IMR-90 (cell line): Measurements from ENCODE around the gene ANKMY1. TPM values are rescaled to one million over a fixed set of nuclear protein-coding genes. Genes with fewer than 3 reads are reported as not detected.
A peak's percentile ranks its signal among the peaks of the same experiment; 100 is the strongest.

Experiments
- ATAC-seq: fragments of 200-7000 bp; cut with Tn5 transposase; 2 replicates; pipeline ENCODE4 v1.9.1; 2020; ENCODE audit warnings: low read depth, mild to moderate bottlenecking, moderate library complexity
- BruUV-seq: library from RNA; stranded (reverse); fragments of 400-500 nt; replicated peaks from 2 replicates; lab custom pipeline; 2021; lab: Mats Ljungman, UMichigan
- CTCF ChIA-PET: fragments of 300-600 bp; formaldehyde crosslinking; extraction: SDS; loops from one replicate; lab custom pipeline; 2021; ENCODE audit warnings: antibody characterized with exemption; lab: Yijun Ruan, JAX
- POLR2A ChIA-PET: fragments of 300-600 bp; sonication (Branson Sonifier 250); formaldehyde crosslinking; loops from one replicate; lab custom pipeline; 2022; ENCODE audit warnings: antibody characterized with exemption; ENCODE audit not compliant: unreplicated experiment; lab: Charles Lee
- DNase-seq: peaks from one replicate; pipeline ENCODE4 v3.0.0; 2013
- H2AFZ ChIP-seq: replicated peaks from 2 replicates; pipeline ENCODE3; 2013; ENCODE audit warnings: low read length, mild to moderate bottlenecking; ENCODE audit not compliant: poor library complexity
- H2AK5ac ChIP-seq: 2 replicates; pipeline ENCODE4 v1.6.1; 2013; ENCODE audit warnings: low read depth, low read length, inconsistent platforms
- H2AK9ac ChIP-seq: replicated peaks from 2 replicates; pipeline ENCODE3; 2013; ENCODE audit warnings: mild to moderate bottlenecking, low read depth, low read length, moderate library complexity; ENCODE audit not compliant: poor library complexity
- H2BK120ac ChIP-seq: 2 replicates; pipeline ENCODE4 v1.6.1; 2013; ENCODE audit warnings: low read depth, low read length, inconsistent platforms
- H2BK15ac ChIP-seq: 3 replicates; pipeline ENCODE4 v1.6.1; 2013; ENCODE audit warnings: low read depth, low read length, inconsistent platforms
- H2BK20ac ChIP-seq: 2 replicates; pipeline ENCODE4 v1.6.1; 2013; ENCODE audit warnings: low read depth, mild to moderate bottlenecking, inconsistent platforms, low read length, moderate library complexity
- H2BK5ac ChIP-seq: 2 replicates; pipeline ENCODE4 v1.6.1; 2013; ENCODE audit warnings: mild to moderate bottlenecking, low read depth, low read length, inconsistent platforms; ENCODE audit not compliant: poor library complexity, severe bottlenecking
- H3K14ac ChIP-seq: replicated peaks from 2 replicates; pipeline ENCODE4 v1.6.1; 2013; ENCODE audit warnings: low read depth, low read length, inconsistent platforms
- H3K18ac ChIP-seq: 2 replicates; pipeline ENCODE4 v1.6.1; 2013; ENCODE audit warnings: low read depth, low read length, control low read depth
- H3K23ac ChIP-seq: 2 replicates; pipeline ENCODE4 v1.6.1; 2013; ENCODE audit warnings: low read depth, low read length, inconsistent platforms
- H3K27ac ChIP-seq: 2 replicates; pipeline ENCODE4 v1.5.1; 2013; ENCODE audit warnings: mild to moderate bottlenecking, control low read depth, low read length; ENCODE audit not compliant: insufficient read depth
- H3K27me3 ChIP-seq: 2 replicates; pipeline ENCODE4 v1.6.1; 2013; ENCODE audit warnings: low read length; ENCODE audit not compliant: control insufficient read depth, insufficient read depth
- H3K36me3 ChIP-seq: 2 replicates; pipeline ENCODE4 v1.6.1; 2013; ENCODE audit warnings: low read length, mixed read lengths; ENCODE audit not compliant: control insufficient read depth, insufficient read depth
- H3K4ac ChIP-seq: 2 replicates; pipeline ENCODE4 v1.6.1; 2013; ENCODE audit warnings: low read depth, low read length, inconsistent platforms
- H3K4me1 ChIP-seq: 2 replicates; pipeline ENCODE4 v1.6.1; 2013; ENCODE audit warnings: low read length, mixed read lengths; ENCODE audit not compliant: control insufficient read depth, insufficient read depth
- H3K4me2 ChIP-seq: 2 replicates; pipeline ENCODE4 v1.6.1; 2013; ENCODE audit warnings: low read depth, mild to moderate bottlenecking, control low read depth, low read length, moderate library complexity
- H3K4me3 ChIP-seq: 2 replicates; pipeline ENCODE4 v1.5.1; 2013; ENCODE audit warnings: low read depth, mild to moderate bottlenecking, control low read depth, low read length, moderate library complexity; ENCODE audit not compliant: insufficient read depth
- H3K56ac ChIP-seq: 2 replicates; pipeline ENCODE4 v1.6.1; 2013; ENCODE audit warnings: low read length, inconsistent platforms; ENCODE audit not compliant: insufficient read depth; ENCODE audit errors: extremely low read depth
- H3K79me1 ChIP-seq, 2 experiments: 2 replicates each; pipeline ENCODE4 v1.6.1; 2013; ENCODE audit warnings: low read length in 2 of 2, inconsistent platforms in 1 of 2, low read depth in 1 of 2
- H3K9ac ChIP-seq: 2 replicates; pipeline ENCODE4 v1.6.1; 2013; ENCODE audit warnings: low read depth, low read length, control low read depth
- H3K9me1 ChIP-seq: 2 replicates; pipeline ENCODE4 v1.6.1; 2013; ENCODE audit warnings: low read length, inconsistent platforms; ENCODE audit not compliant: insufficient read depth
- H3K9me3 ChIP-seq: 2 replicates; pipeline ENCODE4 v1.6.1; 2013; ENCODE audit warnings: low read length; ENCODE audit not compliant: control insufficient read depth, insufficient read depth
- H4K20me1 ChIP-seq: 2 replicates; pipeline ENCODE4 v1.6.1; 2013; ENCODE audit warnings: low read length, inconsistent platforms; ENCODE audit not compliant: insufficient read depth
- H4K5ac ChIP-seq: 2 replicates; pipeline ENCODE4 v1.6.1; 2013; ENCODE audit warnings: mild to moderate bottlenecking, low read depth, low read length, control low read depth
- H4K8ac ChIP-seq, 2 experiments: 2 replicates each; pipeline ENCODE4 v1.6.1; 2013; ENCODE audit warnings: low read depth in 2 of 2, low read length in 2 of 2, control low read depth in 1 of 2, inconsistent platforms in 1 of 2
- H4K91ac ChIP-seq: 2 replicates; pipeline ENCODE4 v1.6.1; 2013; ENCODE audit warnings: low read depth, low read length, inconsistent platforms; ENCODE audit not compliant: insufficient read depth
- BHLHE40 ChIP-seq: fragments of 150-350 bp; IDR thresholded peaks from 2 replicates; pipeline ENCODE4 v1.6.1; 2016; ENCODE audit warnings: mild to moderate bottlenecking, low read depth, low read length
- CEBPB ChIP-seq: IDR thresholded peaks from 2 replicates; pipeline ENCODE4 v1.6.1; 2012; ENCODE audit warnings: low read depth, low read length, improper control_type of control experiment
- CTCF ChIP-seq: conservative IDR thresholded peaks from 2 replicates; pipeline ENCODE4 v1.5.1; 2012; ENCODE audit warnings: mild to moderate bottlenecking, low read depth, low read length, improper control_type of control experiment
- FOS ChIP-seq: fragments of 150-350 bp; IDR thresholded peaks from 2 replicates; pipeline ENCODE4 v1.6.1; 2016; ENCODE audit warnings: low read depth, low read length
- MAZ ChIP-seq: IDR thresholded peaks from 2 replicates; pipeline ENCODE4 v1.6.1; 2012; ENCODE audit warnings: low read depth, mild to moderate bottlenecking, low read length, improper control_type of control experiment, moderate library complexity, borderline replicate concordance
- NFE2L2 ChIP-seq: fragments of 150-350 bp; IDR thresholded peaks from 2 replicates; pipeline ENCODE4 v1.6.1; 2016; ENCODE audit warnings: low read depth, mild to moderate bottlenecking, low read length
- POLR2A ChIP-seq: IDR thresholded peaks from 2 replicates; pipeline ENCODE4 v1.6.1; 2012; ENCODE audit warnings: mild to moderate bottlenecking, low read depth, low read length
- RAD21 ChIP-seq: IDR thresholded peaks from 2 replicates; pipeline ENCODE4 v1.6.1; 2012; ENCODE audit warnings: low read length, improper control_type of control experiment
- RFX5 ChIP-seq: IDR thresholded peaks from 2 replicates; pipeline ENCODE4 v1.8.0; 2012; ENCODE audit warnings: low read depth, mild to moderate bottlenecking, low read length, moderate library complexity
- SMC3 ChIP-seq: fragments of 150-350 bp; IDR thresholded peaks from 2 replicates; pipeline ENCODE4 v1.6.1; 2016; ENCODE audit warnings: low read depth, mild to moderate bottlenecking, antibody characterized with exemption, low read length, moderate library complexity
- WGBS, 2 experiments: methylation state at CpG; one replicate each; pipeline versions ENCODE4 v1.1.5 to v1.1.7; 2013; ENCODE audit warnings: missing lambda C conversion rate in 2 of 2; ENCODE audit not compliant: insufficient read length in 1 of 2; ENCODE audit errors: extremely low coverage in 2 of 2; 5-methylcytosine and 5-hydroxymethylcytosine counted together
- dilution Hi-C: fragments of 300-500 bp; cut with HindIII; formaldehyde crosslinking; loops from one replicate; pipeline ENCODE4 v1.14.3; 2018; ENCODE audit warnings: low sequenced_read_pairs; ENCODE audit not compliant: unreplicated experiment
- in situ Hi-C: fragments of 300-500 bp; cut with MboI; formaldehyde crosslinking; loops from 3 replicates; pipeline ENCODE4 v1.14.3; 2019; ENCODE audit warnings: low sequenced_read_pairs, inconsistent platforms, mixed read lengths
- intact Hi-C: fragments of 100-400 bp; cut with micrococcal nuclease; formaldehyde crosslinking; loops from 2 replicates; pipeline ENCODE4 v1.10.0; 2022
- polyA plus RNA-seq, 3 experiments: library from polyadenylated mRNA; depleted of rRNA; stranded (reverse); fragments of >200 nt; gene quantifications; 2 replicates each; pipeline ENCODE4 v1.2.3, GENCODE V29; 2012; ENCODE audit warnings: low replicate concordance in 1 of 3
- total RNA-seq: library from RNA; depleted of rRNA; stranded (reverse); fragments of >200 nt; gene quantifications from 2 replicates; pipeline ENCODE4 v1.2.3, GENCODE V29; 2012

ANKMY1 gene
- total and polyA plus RNA-seq, 2 of the 4 experiments (the other 2 are of a cell fraction), result 2.9 to 5.5 TPM

DNA sequence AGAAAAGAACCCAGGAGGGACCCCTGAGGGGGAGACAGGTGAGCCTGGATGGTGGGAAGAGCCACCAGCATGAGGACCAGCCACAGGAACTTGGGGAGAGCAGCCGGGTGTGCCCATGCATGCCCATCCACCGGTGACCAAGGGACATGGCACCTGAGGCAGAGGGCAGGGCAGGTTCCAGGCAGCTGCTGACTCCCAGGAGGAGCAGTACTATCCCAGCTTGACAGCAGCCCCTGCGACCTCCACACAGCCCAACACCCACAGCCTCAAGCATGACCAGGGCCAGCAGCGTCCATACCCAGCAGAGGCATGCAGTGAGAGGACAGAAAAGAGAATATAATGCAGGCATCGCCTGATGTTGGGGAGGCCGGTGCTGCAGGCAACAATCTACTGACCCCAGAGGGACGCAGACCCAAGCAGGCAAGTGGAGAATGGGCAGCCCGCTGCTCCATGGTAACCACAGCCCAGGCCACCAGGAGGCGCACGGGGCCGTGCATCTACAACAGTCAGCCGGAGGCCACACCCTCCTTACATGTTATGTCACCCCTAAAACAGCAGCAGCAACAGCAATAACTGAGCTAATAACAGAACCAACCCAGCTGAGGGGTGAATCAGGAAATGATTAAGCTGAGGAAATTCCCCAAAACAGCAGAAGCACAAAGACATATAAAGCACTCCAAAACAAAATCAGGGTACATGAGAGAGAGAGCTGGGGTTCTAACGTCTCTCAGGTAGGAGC is 44.1 kb downstream of the ANKMY1 start:
- ChIA-PET CTCF (interaction anchor here (0.7 to 1.1 kb wide), 5 partner anchors 9 to 362 kb away, joined by 3 to 7 read pairs (median 4); no protein-coding TSS in a partner anchor), POLR2A (interaction anchor here (0.6 kb wide), 1 partner anchor 73 kb away, joined by 3 read pairs; the partner anchor contains the start of gene CAPN10)
- Histone ChIP-seq H3K56ac (no peak overlapping the region), H4K20me1 (0 out of 2 replicates have a peak, but pooled peaks cover 3% of the 10 kb centered on the region), H4K8ac (no peak overlapping the region), H2AFZ (peak overlapping the region; percentile 74), H2BK5ac (no peak overlapping the region), H2AK5ac (no peak overlapping the region), H2BK20ac (no peak overlapping the region), H2AK9ac (peak overlapping the region; percentile 38), H3K4ac (no peak overlapping the region), H2BK15ac (no peak overlapping the region), H3K79me1 (no peaks in the 10 kb centered on the region), H3K18ac (no peak overlapping the region), H3K9me1 (no peaks in the 10 kb centered on the region), H3K27ac (no peak overlapping the region), H3K23ac (no peak overlapping the region), H3K27me3 (no peaks in the 10 kb centered on the region), H3K9me3 (no peaks in the 10 kb centered on the region), H3K9ac (no peak overlapping the region), H3K4me1 (peaks cover 1% of the 10 kb centered on the region; the same call in 1 of the 2 replicates), H4K91ac (no peak overlapping the region), H3K4me3 (no peak overlapping the region), H2BK120ac (no peak overlapping the region), H4K5ac (no peak overlapping the region), H3K14ac (no peak overlapping the region), H3K36me3 (no peaks in the 10 kb centered on the region), H3K4me2 (no peak overlapping the region)
- no TSS peak for BruUV-seq
- dilution Hi-C loops, result no loop called here
- 48% methylated on average over 4 of the region's 13 CpGs; no CpG with 5 or more reads in 1 of the 2 experiments for WGBS, 2 experiments
- TF ChIP-seq RAD21 (peak; percentile 93), SMC3 (peak; percentile 94), CTCF (peak; percentile 95), CEBPB (peak; percentile 13; the same call in 1 of the 2 replicates), RFX5 (peak; percentile 73), BHLHE40 (no peak), NFE2L2 (no peak), POLR2A (0 out of 2 replicates have a peak, but pooled peaks have one; percentile 32), MAZ (peak; percentile 65; the same call in 1 of the 2 replicates), FOS (0 out of 2 replicates have a peak, but pooled peaks have one; percentile 11)
- in situ Hi-C loops, result no loop called here
- DNase-seq, result peak; percentile 88
- ATAC-seq, result peak; percentile 100
- intact Hi-C loops, result loop anchor here (1.0 to 5.0 kb wide), 2 partner anchors 189 to 327 kb away; no protein-coding TSS in a partner anchor
